ENCODE data around the gene CRACDL.

DNA sequence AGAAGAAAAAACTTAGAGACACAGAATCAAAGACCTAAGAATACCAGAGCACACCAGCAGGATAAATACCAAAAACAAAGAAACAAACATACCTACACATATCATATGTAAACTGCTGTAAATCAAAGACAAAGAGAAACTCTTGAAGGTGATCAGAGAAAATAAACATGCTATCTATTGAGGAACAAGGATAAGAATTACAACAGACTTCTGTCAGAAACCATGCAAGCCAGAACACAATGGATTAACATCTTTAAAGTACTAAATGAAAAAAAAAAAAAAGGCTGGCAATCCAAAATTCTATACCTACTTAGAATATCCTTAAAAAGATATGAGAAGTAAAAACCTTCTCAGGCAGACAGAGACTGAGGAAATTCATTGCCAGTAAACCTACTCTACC is 153.5 kb downstream of the CRACDL start:
- TF ChIP-seq, protein P1, sequence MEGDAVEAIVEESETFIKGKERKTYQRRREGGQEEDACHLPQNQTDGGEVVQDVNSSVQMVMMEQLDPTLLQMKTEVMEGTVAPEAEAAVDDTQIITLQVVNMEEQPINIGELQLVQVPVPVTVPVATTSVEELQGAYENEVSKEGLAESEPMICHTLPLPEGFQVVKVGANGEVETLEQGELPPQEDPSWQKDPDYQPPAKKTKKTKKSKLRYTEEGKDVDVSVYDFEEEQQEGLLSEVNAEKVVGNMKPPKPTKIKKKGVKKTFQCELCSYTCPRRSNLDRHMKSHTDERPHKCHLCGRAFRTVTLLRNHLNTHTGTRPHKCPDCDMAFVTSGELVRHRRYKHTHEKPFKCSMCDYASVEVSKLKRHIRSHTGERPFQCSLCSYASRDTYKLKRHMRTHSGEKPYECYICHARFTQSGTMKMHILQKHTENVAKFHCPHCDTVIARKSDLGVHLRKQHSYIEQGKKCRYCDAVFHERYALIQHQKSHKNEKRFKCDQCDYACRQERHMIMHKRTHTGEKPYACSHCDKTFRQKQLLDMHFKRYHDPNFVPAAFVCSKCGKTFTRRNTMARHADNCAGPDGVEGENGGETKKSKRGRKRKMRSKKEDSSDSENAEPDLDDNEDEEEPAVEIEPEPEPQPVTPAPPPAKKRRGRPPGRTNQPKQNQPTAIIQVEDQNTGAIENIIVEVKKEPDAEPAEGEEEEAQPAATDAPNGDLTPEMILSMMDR (IDR thresholded peaks at IDR 0.05; ENCODE audit: low read depth, low read length, poor library complexity, severe bottlenecking): no peak
- no peak for TF ChIP-seq EZH2phosphoT487 (IDR thresholded peaks at IDR 0.05; ENCODE audit: borderline replicate concordance, low read length)

Data from DOHH2 (cell line).